ENCODE results near the gene TAS2R9.
A peak's percentile ranks its signal among the peaks of the same experiment; 100 is the strongest.
"Not testable (repeated sequence)": the region's sequence is repeated elsewhere in the genome, so short reads cannot be mapped to it uniquely, and the experiment has no call there.

Gene TAS2R9

GRCh38 chr12:10810068-10810467 lies at the start of gene TAS2R9:
TSS of gene TAS2R9 (minus strand) at chr12:10810168. CDS start at chr12:10810075, 93 bp downstream.
- DNase-seq (ENCODE audit: low spot score), result no peak

- no peak for DNase-seq (ENCODE audit: low spot score)
Observed at GRCh38 chr12:10855807-10856206, 45.8 kb upstream of the TAS2R9 start.

- DNase-seq (ENCODE audit: low spot score), result no peak
Observed at GRCh38 chr12:10853776-10854175, 43.8 kb upstream of the TAS2R9 start.

- no peak for DNase-seq (ENCODE audit: low spot score)
Observed at GRCh38 chr12:10851243-10851858, 41.4 kb upstream of the TAS2R9 start.

GRCh38 chr12:10849425-10849878 lies 39.5 kb upstream of the TAS2R9 start, which contains the start of gene PRR4:
TSS of gene PRR4 (minus strand) at chr12:10849475. CDS start at chr12:10849437, 38 bp downstream.
- no peak for DNase-seq (ENCODE audit: low spot score)

- DNase-seq (ENCODE audit: low spot score), result no peak
Observed at GRCh38 chr12:10847744-10848143, 37.8 kb upstream of the TAS2R9 start.

- DNase-seq (ENCODE audit: low spot score), result no peak
Observed at GRCh38 chr12:10842862-10843261, 32.9 kb upstream of the TAS2R9 start.

- DNase-seq (ENCODE audit: low spot score), result no peak
Observed at GRCh38 chr12:10838461-10838860, 28.5 kb upstream of the TAS2R9 start.

- no peak for DNase-seq (ENCODE audit: low spot score)
Observed at GRCh38 chr12:10829994-10830393, 20.0 kb upstream of the TAS2R9 start.

- no peak for DNase-seq (ENCODE audit: low spot score)
Observed at GRCh38 chr12:10826258-10826657, 16.3 kb upstream of the TAS2R9 start, which contains the start of gene TAS2R10. TSS of gene TAS2R10 (minus strand) at chr12:10826358. CDS start at chr12:10826269, 89 bp downstream.

- DNase-seq (ENCODE audit: low spot score), result no peak
Observed at GRCh38 chr12:10824957-10825356, 15.0 kb upstream of the TAS2R9 start.

- no peak for DNase-seq (ENCODE audit: low spot score)
Observed at GRCh38 chr12:10811883-10812536, 2.0 kb upstream of the TAS2R9 start.

- no peak for DNase-seq (ENCODE audit: low spot score)
Observed at GRCh38 chr12:10807186-10807585, 2.8 kb downstream of the TAS2R9 start, which contains the start of gene TAS2R8. TSS of gene TAS2R8 (minus strand) at chr12:10807286. CDS start at chr12:10806980, 306 bp downstream.

- DNase-seq (ENCODE audit: low spot score), result no peak
Observed at GRCh38 chr12:10802587-10802986, 7.4 kb downstream of the TAS2R9 start, which contains the start of gene TAS2R7. TSS of gene TAS2R7 (minus strand) at chr12:10802627. CDS start at chr12:10802570, 57 bp downstream.

- no peak for DNase-seq (ENCODE audit: low spot score)
Observed at GRCh38 chr12:10801741-10802140, 8.2 kb downstream of the TAS2R9 start.

- DNase-seq (ENCODE audit: low spot score), result no peak
Observed at GRCh38 chr12:10794222-10794621, 15.7 kb downstream of the TAS2R9 start.

GRCh38 chr12:10791769-10792168 lies 18.2 kb downstream of the TAS2R9 start:
- DNase-seq (ENCODE audit: low spot score), result not testable (repeated sequence)

GRCh38 chr12:10783252-10783651 lies 26.7 kb downstream of the TAS2R9 start:
- DNase-seq (ENCODE audit: low spot score), result no peak

- DNase-seq (ENCODE audit: low spot score), result no peak
Observed at GRCh38 chr12:10779103-10779502, 30.9 kb downstream of the TAS2R9 start.

- peak; percentile 26 for DNase-seq (ENCODE audit: low spot score)
Observed at GRCh38 chr12:10771132-10771733, 38.7 kb downstream of the TAS2R9 start.

GRCh38 chr12:10759657-10760056 lies 50.3 kb downstream of the TAS2R9 start:
- DNase-seq (ENCODE audit: low spot score), result no peak
